Iris pigment epithelial cell (primary cell): ENCODE measurements around the gene MYCL.

Experiments used
- DNase-seq: peaks from one replicate; pipeline ENCODE4 v3.0.0-alpha.2; 2011; ENCODE audit warnings: low read depth

The MYCL gene

DNA sequence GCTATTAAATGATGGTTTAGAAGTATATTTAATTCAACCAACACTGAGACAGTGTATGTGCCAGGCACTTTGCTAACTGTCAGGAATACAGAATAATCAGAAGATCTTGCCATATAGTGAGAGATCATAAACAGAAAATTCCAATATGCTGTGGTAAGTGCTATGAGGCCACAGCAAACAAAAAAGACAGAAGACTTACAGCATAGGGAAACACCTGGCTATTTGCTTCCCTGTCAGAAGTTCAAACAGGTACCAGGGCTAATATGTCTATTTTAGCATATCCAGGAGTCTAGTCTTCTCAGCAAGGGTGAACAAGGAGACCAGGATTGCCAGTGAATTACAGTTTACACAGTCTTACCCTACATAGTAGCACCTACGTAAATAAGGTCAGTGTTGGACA, 48.8 kb downstream of the MYCL start:
- no peak for DNase-seq

DNA sequence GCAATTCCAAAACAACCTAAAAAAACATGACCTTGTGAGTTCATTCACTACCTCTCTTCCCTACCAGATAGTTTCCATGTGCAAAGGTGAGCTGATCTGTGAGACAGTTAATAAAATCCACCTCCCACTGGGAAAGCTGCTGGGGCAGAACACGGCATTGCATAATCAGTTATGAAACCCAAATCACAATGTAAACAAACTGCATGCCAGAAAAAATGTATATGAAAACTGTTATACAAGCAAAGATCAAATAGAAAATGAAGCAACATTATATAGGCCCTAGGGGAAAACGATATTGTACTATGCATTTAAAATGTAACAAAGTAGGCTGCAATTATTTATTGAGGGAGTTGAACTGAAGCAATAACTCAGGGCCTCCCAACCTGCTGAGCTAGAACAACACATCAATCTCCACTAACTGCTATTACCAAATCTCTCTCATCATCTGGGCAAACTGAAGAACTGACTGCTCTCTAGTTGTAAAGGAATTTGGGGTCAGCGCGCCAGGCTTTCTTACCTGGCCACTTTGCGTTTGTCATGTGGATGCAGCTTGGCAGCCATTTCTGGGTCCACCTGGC, 49.4 kb downstream of the MYCL start:
- peak; percentile 47 for DNase-seq

DNA sequence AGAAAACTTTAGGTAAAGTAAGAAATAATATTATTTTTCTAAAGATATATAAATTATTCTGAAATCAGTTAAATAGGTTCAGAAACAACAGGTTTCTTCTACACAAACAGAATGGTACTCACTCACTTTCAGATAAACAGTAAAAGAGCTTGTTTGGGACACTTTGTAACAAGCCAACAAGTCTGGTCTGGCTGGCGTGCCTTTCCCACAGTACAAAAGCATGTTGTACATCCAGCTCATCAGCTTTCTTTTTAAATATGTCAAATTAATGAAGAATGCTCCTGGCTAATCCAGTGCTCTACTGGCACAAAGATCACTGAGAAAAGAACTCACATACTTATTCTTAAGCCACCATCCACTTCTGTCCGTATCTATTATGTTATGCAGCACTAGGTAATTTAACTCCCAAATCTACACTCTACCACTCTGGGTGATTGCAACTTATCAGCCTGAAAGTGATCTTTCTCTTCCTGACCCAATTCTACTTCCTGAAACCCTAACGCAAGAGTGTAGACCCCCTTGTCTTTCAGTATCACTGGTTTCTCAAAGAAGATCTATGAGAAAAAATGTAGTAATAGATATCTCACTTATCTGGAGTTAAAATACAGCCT, 51.0 kb downstream of the MYCL start:
- DNase-seq: no peak

GRCh38 chr1:39849203-39849602, 52.5 kb downstream of the MYCL start:
- DNase-seq: no peak

DNA sequence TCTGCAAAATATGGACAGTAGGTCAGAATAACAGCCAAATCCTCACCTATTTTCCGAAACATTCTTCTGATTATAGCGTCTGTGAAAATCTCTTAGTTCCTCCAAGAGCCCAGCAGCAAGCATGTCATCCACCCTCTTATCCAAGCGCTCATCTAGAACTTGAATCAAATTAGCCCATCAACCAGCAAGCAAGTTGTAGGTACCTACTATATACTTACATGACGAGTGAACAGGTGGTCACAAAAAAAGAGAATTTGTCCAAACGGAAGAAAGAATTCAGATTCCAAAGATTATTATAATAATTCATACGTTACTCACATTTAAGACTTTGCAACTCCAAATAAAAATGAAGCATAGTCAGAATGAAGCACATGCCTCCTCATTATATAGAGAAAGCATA, 53.8 kb downstream of the MYCL start:
- no peak for DNase-seq

DNA sequence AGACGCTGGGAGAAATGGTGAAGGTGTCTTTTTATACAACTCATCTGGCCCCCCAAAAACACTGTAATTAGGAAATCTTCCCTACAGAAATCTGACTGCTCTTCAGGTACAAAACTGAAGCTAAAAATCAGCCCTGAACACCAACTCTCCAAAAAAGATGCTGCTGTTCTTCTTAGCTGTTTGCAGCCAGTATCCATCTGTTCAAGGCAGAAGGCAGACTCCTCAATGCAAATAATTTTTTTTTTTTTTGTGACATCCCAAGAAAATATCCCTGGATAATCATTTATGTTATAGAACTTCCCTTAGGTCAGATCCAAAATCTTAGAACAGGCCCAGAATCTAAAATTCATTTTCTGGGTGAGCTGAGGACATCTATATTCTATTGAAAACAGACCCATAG, 54.9 kb downstream of the MYCL start:
- DNase-seq: no peak

GRCh38 chr1:39845569-39846566, 55.8 kb downstream of the MYCL start:
- peak; percentile 92 for DNase-seq
